ENCODE measurements around the gene SLC27A1. TPM values are rescaled to one million over a fixed set of nuclear protein-coding genes. Genes with fewer than 3 reads are reported as not detected.

The SLC27A1 gene
- total and polyA plus RNA-seq, 3 donors from 2014 or later, result 25.9 to 105 (median 92.8) TPM

DNA sequence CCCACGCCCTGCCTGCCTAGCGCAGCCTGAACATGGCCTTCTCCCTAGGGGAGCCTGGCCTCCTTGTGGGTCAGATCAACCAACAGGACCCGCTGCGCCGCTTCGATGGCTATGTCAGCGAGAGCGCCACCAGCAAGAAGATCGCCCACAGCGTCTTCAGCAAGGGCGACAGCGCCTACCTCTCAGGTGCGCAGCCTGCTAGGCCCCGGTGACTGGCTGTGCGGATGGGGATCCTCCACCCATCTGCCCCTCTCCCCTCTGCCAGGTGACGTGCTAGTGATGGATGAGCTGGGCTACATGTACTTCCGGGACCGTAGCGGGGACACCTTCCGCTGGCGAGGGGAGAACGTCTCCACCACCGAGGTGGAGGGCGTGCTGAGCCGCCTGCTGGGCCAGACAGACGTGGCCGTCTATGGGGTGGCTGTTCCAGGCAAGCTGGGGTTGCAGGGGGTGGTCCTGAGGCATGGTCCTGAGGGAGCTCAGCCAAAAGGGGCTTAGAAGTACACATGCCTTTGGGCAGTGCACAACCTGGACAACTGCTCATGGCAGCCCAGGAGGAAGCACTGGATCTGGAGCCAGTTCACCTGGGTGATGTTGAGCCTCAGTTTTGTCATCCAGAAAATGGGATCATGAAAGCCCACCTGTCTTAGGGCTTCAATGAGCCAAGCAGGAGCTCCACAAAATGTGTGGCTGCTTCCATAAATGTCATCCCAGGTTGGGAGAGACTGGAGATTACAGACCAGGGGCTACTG lies 30.3 kb downstream of the SLC27A1 start:
- TF ChIP-seq, protein P1, sequence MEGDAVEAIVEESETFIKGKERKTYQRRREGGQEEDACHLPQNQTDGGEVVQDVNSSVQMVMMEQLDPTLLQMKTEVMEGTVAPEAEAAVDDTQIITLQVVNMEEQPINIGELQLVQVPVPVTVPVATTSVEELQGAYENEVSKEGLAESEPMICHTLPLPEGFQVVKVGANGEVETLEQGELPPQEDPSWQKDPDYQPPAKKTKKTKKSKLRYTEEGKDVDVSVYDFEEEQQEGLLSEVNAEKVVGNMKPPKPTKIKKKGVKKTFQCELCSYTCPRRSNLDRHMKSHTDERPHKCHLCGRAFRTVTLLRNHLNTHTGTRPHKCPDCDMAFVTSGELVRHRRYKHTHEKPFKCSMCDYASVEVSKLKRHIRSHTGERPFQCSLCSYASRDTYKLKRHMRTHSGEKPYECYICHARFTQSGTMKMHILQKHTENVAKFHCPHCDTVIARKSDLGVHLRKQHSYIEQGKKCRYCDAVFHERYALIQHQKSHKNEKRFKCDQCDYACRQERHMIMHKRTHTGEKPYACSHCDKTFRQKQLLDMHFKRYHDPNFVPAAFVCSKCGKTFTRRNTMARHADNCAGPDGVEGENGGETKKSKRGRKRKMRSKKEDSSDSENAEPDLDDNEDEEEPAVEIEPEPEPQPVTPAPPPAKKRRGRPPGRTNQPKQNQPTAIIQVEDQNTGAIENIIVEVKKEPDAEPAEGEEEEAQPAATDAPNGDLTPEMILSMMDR (IDR thresholded peaks at IDR 0.05), result no peak
- no peak for TF ChIP-seq POLR2A (IDR thresholded peaks at IDR 0.05)
- no peaks in the 10 kb centered on the region for H3K36me3 ChIP-seq (ENCODE audit: low read depth, missing control alignments)

DNA sequence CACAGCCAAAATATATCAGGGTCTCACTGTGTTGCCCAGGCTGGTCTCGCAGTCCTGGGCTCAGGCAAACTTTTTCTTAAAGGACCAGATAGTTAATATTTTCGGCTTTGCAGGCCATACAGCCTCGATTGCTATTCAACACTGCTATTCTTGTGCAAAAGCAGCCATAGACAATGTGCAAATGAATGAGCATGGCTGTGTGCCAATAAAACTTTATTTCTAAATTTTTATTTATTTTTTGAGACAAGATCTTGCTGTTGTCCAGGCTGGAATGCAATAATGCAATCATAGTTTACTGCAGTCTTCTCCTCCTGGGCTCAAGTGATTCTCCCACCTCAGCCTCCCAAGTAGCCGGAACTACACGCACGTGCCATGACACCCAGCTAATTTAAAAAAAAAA lies 32.9 kb downstream of the SLC27A1 start:
- peaks cover 36% of the 10 kb centered on the region for H3K4me1 ChIP-seq
- 86 to 93% methylated on average over 6 of the region's 6 CpGs for WGBS, 2 donors
- H3K4me3 ChIP-seq, result no peak overlapping the region
- H3K27me3 ChIP-seq, result no peaks in the 10 kb centered on the region
- intact Hi-C loops (cut with DNase I; ENCODE audit: low total_unique reads), result no loop called here
- no peaks in the 10 kb centered on the region for H3K36me3 ChIP-seq (ENCODE audit: low read depth, missing control alignments)
- no peak for TF ChIP-seq POLR2A (IDR thresholded peaks at IDR 0.05)
- TF ChIP-seq, protein P1 (IDR thresholded peaks at IDR 0.05), result no peak
- no peak for DNase-seq
- H3K9me3 ChIP-seq, result no peaks in the 10 kb centered on the region
- no peak overlapping the region for H3K27ac ChIP-seq

More for the DNA sequence above, 30.3 kb downstream of the SLC27A1 start:
- Histone ChIP-seq H3K9me3 (no peaks in the 10 kb centered on the region), H3K27ac (peak overlapping the region; percentile 27 to 51), H3K4me1 (peaks cover 40% of the 10 kb centered on the region), H3K4me3 (no peak overlapping the region), H3K27me3 (no peaks in the 10 kb centered on the region)
- intact Hi-C loops (cut with DNase I; ENCODE audit: low total_unique reads), result no loop called here
- 90% methylated on average over 20 of the region's 27 CpGs; no CpG with 5 or more reads in 1 of the 2 donors for WGBS, 2 donors
- no peak for DNase-seq

DNA sequence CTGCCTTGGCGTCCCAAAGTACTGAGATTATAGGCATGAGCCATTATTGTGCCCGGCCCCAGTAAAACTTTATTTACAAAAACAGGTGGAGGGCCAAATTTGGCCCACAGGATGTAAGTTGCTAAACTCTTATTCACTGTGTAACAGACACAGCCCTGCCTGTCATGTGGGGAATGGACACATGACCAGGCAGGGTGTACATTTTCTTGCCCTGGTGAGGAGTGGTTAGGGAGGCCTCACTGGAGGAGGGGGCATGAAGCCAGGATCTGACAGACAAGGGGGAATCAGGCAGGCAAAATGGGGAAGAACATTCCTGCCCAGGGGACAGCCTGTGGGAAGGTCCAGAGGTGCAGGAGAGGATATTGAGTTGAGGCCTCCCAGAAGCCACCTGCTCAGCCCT lies 33.7 kb downstream of the SLC27A1 start:
- no peak for DNase-seq
- no peaks in the 10 kb centered on the region for H3K9me3 ChIP-seq
- WGBS, 2 donors, result 95% methylated on average over 2 of the region's 2 CpGs
- TF ChIP-seq, protein P1 (IDR thresholded peaks at IDR 0.05), result no peak
- TF ChIP-seq POLR2A (IDR thresholded peaks at IDR 0.05), result no peak
- no peak overlapping the region for H3K27ac ChIP-seq
- H3K4me1 ChIP-seq, result peaks cover 32% of the 10 kb centered on the region
- no peaks in the 10 kb centered on the region for H3K36me3 ChIP-seq (ENCODE audit: low read depth, missing control alignments)
- H3K27me3 ChIP-seq, result no peaks in the 10 kb centered on the region
- no peak overlapping the region for H3K4me3 ChIP-seq
- intact Hi-C loops (cut with DNase I; ENCODE audit: low total_unique reads), result no loop called here

DNA sequence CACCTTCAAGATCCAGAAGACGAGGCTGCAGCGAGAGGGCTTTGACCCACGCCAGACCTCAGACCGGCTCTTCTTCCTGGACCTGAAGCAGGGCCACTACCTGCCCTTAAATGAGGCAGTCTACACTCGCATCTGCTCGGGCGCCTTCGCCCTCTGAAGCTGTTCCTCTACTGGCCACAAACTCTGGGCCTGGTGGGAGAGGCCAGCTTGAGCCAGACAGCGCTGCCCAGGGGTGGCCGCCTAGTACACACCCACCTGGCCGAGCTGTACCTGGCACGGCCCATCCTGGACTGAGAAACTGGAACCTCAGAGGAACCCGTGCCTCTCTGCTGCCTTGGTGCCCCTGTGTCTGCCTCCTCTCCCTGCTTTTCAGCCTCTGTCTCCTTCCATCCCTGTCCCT lies 34.1 kb downstream of the SLC27A1 start:
- TF ChIP-seq, protein P1 (IDR thresholded peaks at IDR 0.05), result no peak
- TF ChIP-seq POLR2A (IDR thresholded peaks at IDR 0.05), result no peak
- peak overlapping the region in 1 of 2 donors; percentile 53 for H3K27ac ChIP-seq
- no peaks in the 10 kb centered on the region for H3K36me3 ChIP-seq (ENCODE audit: low read depth, missing control alignments)
- H3K4me1 ChIP-seq, result peaks cover 27% of the 10 kb centered on the region
- no peak for DNase-seq
- no peak overlapping the region for H3K4me3 ChIP-seq
- no peaks in the 10 kb centered on the region for H3K9me3 ChIP-seq
- H3K27me3 ChIP-seq, result no peaks in the 10 kb centered on the region
- WGBS, 2 donors, result 79 to 84% methylated on average over 10 to 13 of the region's 13 CpGs
- intact Hi-C loops (cut with DNase I; ENCODE audit: low total_unique reads), result no loop called here

DNA sequence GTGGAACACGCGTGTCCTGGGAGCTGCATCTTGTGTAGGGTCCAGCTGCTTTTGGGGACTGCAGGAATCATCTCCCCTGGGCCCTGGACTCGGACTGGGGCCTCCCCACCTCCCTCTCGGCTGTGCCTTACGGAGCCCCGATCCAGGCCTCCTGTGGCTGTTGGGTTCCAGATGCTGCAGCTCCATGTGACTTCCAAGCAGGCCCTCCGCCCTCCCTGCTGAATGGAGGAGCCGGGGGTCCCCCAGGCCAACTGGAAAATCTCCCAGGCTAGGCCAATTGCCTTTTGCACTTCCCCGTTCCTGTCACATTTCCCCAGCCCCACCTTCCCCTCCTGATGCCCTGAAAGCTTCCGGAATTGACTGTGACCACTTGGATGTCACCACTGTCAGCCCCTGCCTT lies 34.9 kb downstream of the SLC27A1 start:
- TF ChIP-seq POLR2A (IDR thresholded peaks at IDR 0.05), result no peak
- TF ChIP-seq, protein P1 (IDR thresholded peaks at IDR 0.05), result no peak
- Histone ChIP-seq H3K4me1 (peaks cover 28% of the 10 kb centered on the region), H3K27me3 (no peaks in the 10 kb centered on the region), H3K27ac (peak overlapping the region; percentile 34 to 53), H3K36me3 (ENCODE audit: low read depth, missing control alignments) (no peaks in the 10 kb centered on the region), H3K9me3 (no peaks in the 10 kb centered on the region), H3K4me3 (no peak overlapping the region)
- intact Hi-C loops (cut with DNase I; ENCODE audit: low total_unique reads), result no loop called here
- DNase-seq, result peak; percentile 62
- 49 to 54% methylated on average over 10 of the region's 10 CpGs for WGBS, 2 donors
